K562 (cell line): ENCODE measurements around the gene ATP8B2. TPM values are rescaled to one million over a fixed set of nuclear protein-coding genes. Genes with fewer than 3 reads are reported as not detected.

ENCODE experiments used
- CBX2 ChIP-seq: fragments of 200-600 bp; sonication (generic); IDR thresholded peaks from one replicate; pipeline ENCODE4 v1.6.1; 2012; ENCODE audit warnings: mild to moderate bottlenecking, low read length, inconsistent platforms; ENCODE audit not compliant: insufficient read depth, poor library complexity, severe bottlenecking
- CBX8 ChIP-seq: fragments of 200-600 bp; sonication (generic); IDR thresholded peaks from 2 replicates; pipeline ENCODE4 v1.6.1; 2012; ENCODE audit warnings: borderline replicate concordance, mixed run types, low read depth, mild to moderate bottlenecking, moderate library complexity, mixed read lengths, low read length, control low read depth, inconsistent platforms; ENCODE audit not compliant: poor library complexity, severe bottlenecking; ENCODE audit errors: extremely low read depth
- CTBP1 ChIP-seq: fragments of 450-650 bp; IDR thresholded peaks from 2 replicates; pipeline ENCODE4 v1.6.1; 2016; ENCODE audit warnings: borderline replicate concordance
- DACH1 ChIP-seq: fragments of 450-650 bp; IDR thresholded peaks from 2 replicates; pipeline ENCODE4 v1.6.1; 2018; ENCODE audit not compliant: partially characterized antibody
- DDX20 ChIP-seq: fragments of 450-650 bp; IDR thresholded peaks from 2 replicates; pipeline ENCODE4 v1.6.1; 2016; ENCODE audit warnings: missing genetic modification characterization, low read depth, mild to moderate bottlenecking, missing compliant biosample characterization, moderate library complexity
- GTF2E2 ChIP-seq: fragments of 200-800 bp; sonication (Bioruptor generic); IDR thresholded peaks from 2 replicates; pipeline ENCODE4 v1.6.1; 2016; ENCODE audit warnings: missing genetic modification characterization, missing compliant biosample characterization
- HMGXB4 ChIP-seq: sonication (generic); formaldehyde crosslinking; IDR thresholded peaks from 2 replicates; pipeline ENCODE4 v1.8.1; 2023; ENCODE audit warnings: mild to moderate bottlenecking, missing genetic modification reagents
- KDM1A ChIP-seq, 2 experiments: fragments of 450-650 bp; IDR thresholded peaks; 2 replicates each; pipeline ENCODE4 v1.6.1; 2016; ENCODE audit warnings: mild to moderate bottlenecking in 2 of 2
- LEF1 ChIP-seq: fragments of 450-650 bp; IDR thresholded peaks from 2 replicates; pipeline ENCODE4 v1.6.1; 2016; ENCODE audit warnings: mild to moderate bottlenecking
- MBD2 ChIP-seq: sonication (generic); IDR thresholded peaks from 2 replicates; pipeline ENCODE4 v1.6.1; 2016; ENCODE audit warnings: low read depth, borderline replicate concordance
- MYC ChIP-seq, 2 experiments: fragments of 250-450 bp in 1 of 2; sonication (Bioruptor Pico) in 1 of 2; IDR thresholded peaks; 2 replicates each; pipeline versions ENCODE4 v1.5.1 to v1.6.1; 2012 to 2021; ENCODE audit warnings: low read depth in 2 of 2, borderline replicate concordance in 1 of 2, improper control_type of control experiment in 1 of 2, low read length in 1 of 2, mild to moderate bottlenecking in 1 of 2, moderate library complexity in 1 of 2
- NCOR1 ChIP-seq: fragments of 450-650 bp; IDR thresholded peaks from 2 replicates; pipeline ENCODE4 v1.6.1; 2016; ENCODE audit warnings: mild to moderate bottlenecking, moderate library complexity
- PTTG1 ChIP-seq: fragments of 450-650 bp; IDR thresholded peaks from 2 replicates; pipeline ENCODE4 v1.6.1; 2016; ENCODE audit warnings: low read depth, mild to moderate bottlenecking, missing genetic modification characterization, missing compliant biosample characterization
- SMARCB1 ChIP-seq: IDR thresholded peaks from 2 replicates; pipeline ENCODE4 v1.6.1; 2011; ENCODE audit warnings: improper control_type of control experiment, low read depth; ENCODE audit not compliant: insufficient read length
- SMC3 ChIP-seq: conservative IDR thresholded peaks from 2 replicates; pipeline ENCODE4 v1.6.1; 2011; ENCODE audit warnings: low read depth, low read length, improper control_type of control experiment; ENCODE audit not compliant: insufficient read depth
- STAT5A ChIP-seq: IDR thresholded peaks from 2 replicates; pipeline ENCODE4 v1.6.1; 2012; ENCODE audit warnings: low read length, inconsistent platforms, borderline replicate concordance
- SUPT5H ChIP-seq: fragments of 450-650 bp; IDR thresholded peaks from 2 replicates; pipeline ENCODE4 v1.6.1; 2016
- TEAD4 ChIP-seq, 2 experiments: sonication (generic) in 1 of 2; formaldehyde crosslinking in 1 of 2; IDR thresholded peaks; 2 replicates each; pipeline versions ENCODE4 v1.6.1 to v1.8.0; 2012 to 2022; ENCODE audit warnings: borderline replicate concordance in 1 of 2, inconsistent platforms in 1 of 2, low read length in 1 of 2, mild to moderate bottlenecking in 1 of 2, missing genetic modification reagents in 1 of 2
- TFAP4 ChIP-seq: sonication (generic); formaldehyde crosslinking; IDR thresholded peaks from 2 replicates; pipeline ENCODE4 v1.8.0; 2022; ENCODE audit warnings: missing genetic modification reagents, mild to moderate bottlenecking, moderate library complexity, borderline replicate concordance
- USF2 ChIP-seq: sonication (generic); formaldehyde crosslinking; IDR thresholded peaks from 2 replicates; pipeline ENCODE4 v1.5.0; 2020; ENCODE audit warnings: missing genetic modification reagents
- ZBTB2 ChIP-seq: fragments of 450-650 bp; IDR thresholded peaks from 2 replicates; pipeline ENCODE4 v1.6.1; 2016; ENCODE audit warnings: antibody characterized with exemption
- polyA plus RNA-seq, 8 experiments: library from polyadenylated mRNA; depleted of rRNA in 4 of 8; stranded (reverse) in 5 of 8; unstranded in 3 of 8; fragments of >200 nt; fragmentation: Nextera tagmentation in 2 of 8; fragmentation: Illumina TruSeq in 1 of 8; extraction: Ambion mirVana in 2 of 8; extraction: Trizol in 1 of 8; gene quantifications; 2 replicates each; pipeline versions ENCODE4 v1.2.1 to v1.2.3, GENCODE V29; 2011 to 2014; ENCODE audit warnings: inconsistent platforms in 1 of 8, missing spikeins in 1 of 8
- total RNA-seq, 7 experiments: library from RNA; depleted of rRNA in 6 of 7; stranded (reverse); fragments of >200 nt in 6 of 7; fragmentation: Illumina TruSeq in 2 of 7; extraction: Trizol in 2 of 7; gene quantifications; 2 replicates each; pipeline versions ENCODE4 v1.2.1 to v1.2.3, GENCODE V29; 2011 to 2021; ENCODE audit warnings: low replicate concordance in 1 of 7

Gene ATP8B2
- total and polyA plus RNA-seq, 9 of the 15 experiments (the other 6 are each of a cell fraction or from before 2014, with no cell fraction given), result 0.27 to 33.2 (median 18.4) TPM

GRCh38 chr1:154320882-154321608, 4.3 kb upstream of the ATP8B2 start, which contains the start of gene AQP10 (continued):
- no peak for TF ChIP-seq DDX20 (tag)
- TF ChIP-seq NCOR1, result peak; percentile 90
- TF ChIP-seq STAT5A, result peak; percentile 66; the same call in 1 of the 2 replicates
- TF ChIP-seq PTTG1, result no peak
- no peak for TF ChIP-seq CBX2
- TF ChIP-seq USF2, result peak; percentile 31; the same call in 1 of the 2 replicates
- 0 out of 2 replicates have a peak, but pooled peaks have one; percentile 41 for TF ChIP-seq SUPT5H
- TF ChIP-seq TFAP4 (CRISPR knock-in tag), result peak; percentile 73; the same call in 1 of the 2 replicates
- TF ChIP-seq LEF1, result peak; percentile 89
- TF ChIP-seq ZBTB2, result peak; percentile 49; the same call in 1 of the 2 replicates
- TF ChIP-seq HMGXB4, result 0 out of 2 replicates have a peak, but pooled peaks have one; percentile 33
- TF ChIP-seq KDM1A (IDR thresholded peaks at IDR 0.05), result 0 out of 4 replicates have a peak, but pooled peaks of 1 of the 2 experiments have one; percentile 1
- TF ChIP-seq CTBP1, result peak; percentile 88
- 0 out of 2 replicates have a peak, but pooled peaks have one; percentile 12 for TF ChIP-seq SMC3
- peak; percentile 64; the same call in 1 of the 2 replicates for TF ChIP-seq GTF2E2
- 0 out of 2 replicates have a peak, but pooled peaks have one; percentile 60 for TF ChIP-seq MBD2
- TF ChIP-seq DACH1, result peak; percentile 60
- peak; percentile 91 for TF ChIP-seq MYC (IDR thresholded peaks at IDR 0.05; ENCODE audit: low read depth, low read length)
- no peak for TF ChIP-seq MYC (CRISPR knock-in tag; IDR thresholded peaks at IDR 0.05; ENCODE audit: borderline replicate concordance, low read depth)
- TF ChIP-seq SMARCB1, result peak; percentile 43
- no peak for TF ChIP-seq CBX8
- peak; percentile 86 for TF ChIP-seq TEAD4 (IDR thresholded peaks at IDR 0.05; ENCODE audit: low read length)
- TF ChIP-seq TEAD4 (CRISPR knock-in tag; IDR thresholded peaks at IDR 0.05; ENCODE audit: borderline replicate concordance), result no peak
